IPS-20b (cell line): ENCODE measurements around the gene COG4.

Experiments used
- H3K27ac ChIP-seq: one replicate; pipeline ENCODE4 v1.5.1; 2013; ENCODE audit warnings: low read length
- H3K27me3 ChIP-seq: 2 replicates; pipeline ENCODE4 v1.6.1; 2013; ENCODE audit warnings: mild to moderate bottlenecking, low read length, inconsistent platforms; ENCODE audit not compliant: insufficient read depth
- H3K36me3 ChIP-seq: 2 replicates; pipeline ENCODE4 v1.6.1; 2013; ENCODE audit warnings: low read depth, mild to moderate bottlenecking, inconsistent platforms, low read length, moderate library complexity; ENCODE audit not compliant: insufficient read depth
- H3K4me1 ChIP-seq: 2 replicates; pipeline ENCODE4 v1.6.1; 2013; ENCODE audit warnings: mild to moderate bottlenecking, control low read depth, inconsistent platforms, low read length, moderate library complexity; ENCODE audit not compliant: insufficient read depth
- H3K4me3 ChIP-seq: 2 replicates; pipeline ENCODE4 v1.5.1; 2013; ENCODE audit warnings: mild to moderate bottlenecking, low read length, inconsistent platforms
- H3K9ac ChIP-seq: 2 replicates; pipeline ENCODE4 v1.6.1; 2013; ENCODE audit warnings: low read depth, mild to moderate bottlenecking, inconsistent platforms, low read length, moderate library complexity
- H3K9me3 ChIP-seq: 2 replicates; pipeline ENCODE4 v1.6.1; 2013; ENCODE audit warnings: mild to moderate bottlenecking, low read depth, low read length, inconsistent platforms; ENCODE audit not compliant: insufficient read depth

COG4 gene

GRCh38 chr16:70448075-70448474 lies 75.3 kb downstream of the COG4 start:
- H3K27me3 ChIP-seq, result no peaks in the 10 kb centered on the region
- no peak overlapping the region for H3K9ac ChIP-seq
- H3K4me1 ChIP-seq, result no peaks in the 10 kb centered on the region
- no peaks in the 10 kb centered on the region for H3K36me3 ChIP-seq
- H3K9me3 ChIP-seq, result no peaks in the 10 kb centered on the region
- no peak overlapping the region for H3K4me3 ChIP-seq
- no peak overlapping the region for H3K27ac ChIP-seq

- no peak overlapping the region for H3K4me3 ChIP-seq
- no peaks in the 10 kb centered on the region for H3K9me3 ChIP-seq
- no peaks in the 10 kb centered on the region for H3K27me3 ChIP-seq
- H3K36me3 ChIP-seq, result no peaks in the 10 kb centered on the region
- no peak overlapping the region for H3K27ac ChIP-seq
- H3K9ac ChIP-seq, result no peak overlapping the region
- peaks cover 3% of the 10 kb centered on the region; the same call in 1 of the 2 replicates for H3K4me1 ChIP-seq
These were observed 78.9 kb downstream of the COG4 start for GRCh38 chr16:70444249-70445063.

- Histone ChIP-seq H3K27ac (no peak overlapping the region), H3K9me3 (no peaks in the 10 kb centered on the region), H3K36me3 (no peaks in the 10 kb centered on the region), H3K4me3 (no peak overlapping the region), H3K4me1 (peaks cover 11% of the 10 kb centered on the region; the same call in 1 of the 2 replicates), H3K27me3 (no peaks in the 10 kb centered on the region), H3K9ac (no peak overlapping the region)
These were observed 81.0 kb downstream of the COG4 start for GRCh38 chr16:70442344-70442743.

- H3K9ac ChIP-seq, result no peak overlapping the region
- H3K27me3 ChIP-seq, result no peaks in the 10 kb centered on the region
- peaks cover 20% of the 10 kb centered on the region; the same call in 1 of the 2 replicates for H3K4me1 ChIP-seq
- no peaks in the 10 kb centered on the region for H3K9me3 ChIP-seq
- H3K4me3 ChIP-seq, result no peak overlapping the region
- H3K27ac ChIP-seq, result no peak overlapping the region
- no peaks in the 10 kb centered on the region for H3K36me3 ChIP-seq
These were observed 81.9 kb downstream of the COG4 start for GRCh38 chr16:70441406-70441990.

GRCh38 chr16:70440009-70440692 lies 83.2 kb downstream of the COG4 start:
- H3K9me3 ChIP-seq, result no peaks in the 10 kb centered on the region
- peak overlapping the region; percentile 87; the same call in 1 of the 2 replicates for H3K4me3 ChIP-seq
- peak overlapping the region; percentile 87; the same call in 1 of the 2 replicates for H3K9ac ChIP-seq
- no peaks in the 10 kb centered on the region for H3K36me3 ChIP-seq
- H3K27me3 ChIP-seq, result no peaks in the 10 kb centered on the region
- no peak overlapping the region for H3K27ac ChIP-seq
- peaks cover 21% of the 10 kb centered on the region; the same call in 1 of the 2 replicates for H3K4me1 ChIP-seq

- Histone ChIP-seq H3K4me1 (peaks cover 21% of the 10 kb centered on the region; the same call in 1 of the 2 replicates), H3K36me3 (peaks cover 9% of the 10 kb centered on the region; the same call in 1 of the 2 replicates), H3K27ac (peak within 1 kb of the TSS; percentile 84), H3K4me3 (peak within 1 kb of the TSS; percentile 87), H3K27me3 (no peaks in the 10 kb centered on the region), H3K9ac (peak within 1 kb of the TSS; percentile 87), H3K9me3 (no peaks in the 10 kb centered on the region)
These were observed 84.1 kb downstream of the COG4 start, which contains the start of gene ST3GAL2 for GRCh38 chr16:70438969-70439862. Gene ST3GAL2, minus strand, starts transcription at chr16:70439100. Its CDS starts 40,570 bp downstream, at chr16:70398530.

- Histone ChIP-seq H3K4me3 (peak overlapping the region; percentile 85), H3K36me3 (peaks cover 9% of the 10 kb centered on the region; the same call in 1 of the 2 replicates), H3K4me1 (peaks cover 25% of the 10 kb centered on the region; the same call in 1 of the 2 replicates), H3K27me3 (no peaks in the 10 kb centered on the region), H3K9me3 (no peaks in the 10 kb centered on the region), H3K9ac (peak overlapping the region; percentile 72; the same call in 1 of the 2 replicates), H3K27ac (no peak overlapping the region)
These were observed 84.8 kb downstream of the COG4 start for GRCh38 chr16:70438585-70438968.

GRCh38 chr16:70437582-70438557 lies 85.5 kb downstream of the COG4 start:
- H3K4me1 ChIP-seq, result peaks cover 28% of the 10 kb centered on the region
- H3K4me3 ChIP-seq, result peak overlapping the region; percentile 85

GRCh38 chr16:70437017-70437581 lies 86.3 kb downstream of the COG4 start:
- H3K4me3 ChIP-seq, result peak overlapping the region; percentile 85

More at GRCh38 chr16:70437582-70438557, 85.5 kb downstream of the COG4 start:
- Histone ChIP-seq H3K9me3 (no peaks in the 10 kb centered on the region), H3K36me3 (peaks cover 9% of the 10 kb centered on the region; the same call in 1 of the 2 replicates), H3K27ac (no peak overlapping the region), H3K9ac (peak overlapping the region; percentile 72; the same call in 1 of the 2 replicates), H3K27me3 (no peaks in the 10 kb centered on the region)

More at GRCh38 chr16:70437017-70437581, 86.3 kb downstream of the COG4 start:
- H3K27ac ChIP-seq, result peak overlapping the region; percentile 11
- peaks cover 34% of the 10 kb centered on the region for H3K4me1 ChIP-seq
- H3K9ac ChIP-seq, result peak overlapping the region; percentile 72; the same call in 1 of the 2 replicates
- peaks cover 9% of the 10 kb centered on the region; the same call in 1 of the 2 replicates for H3K36me3 ChIP-seq
- H3K9me3 ChIP-seq, result no peaks in the 10 kb centered on the region
- no peaks in the 10 kb centered on the region for H3K27me3 ChIP-seq
